Measurements from ENCODE around the gene RAI14.
"Not testable (repeated sequence)": the region's sequence is repeated elsewhere in the genome, so short reads cannot be mapped to it uniquely, and the experiment has no call there.

RAI14 gene

GRCh38 chr5:34759213-34759612 is 103.1 kb downstream of the RAI14 start:
- H3K27me3 Mint-ChIP-seq (ENCODE audit: low read depth); H3K9me3 Mint-ChIP-seq; H3K4me3 Mint-ChIP-seq; H3K36me3 Mint-ChIP-seq (ENCODE audit: low read depth); H3K4me1 Mint-ChIP-seq (ENCODE audit: low read depth); H3K27ac Mint-ChIP-seq: not testable (repeated sequence)

GRCh38 chr5:34765662-34766061 is 109.5 kb downstream of the RAI14 start:
- Mint-ChIP-seq H3K4me3 (no peak overlapping the region), H3K4me1 (ENCODE audit: low read depth) (no peaks in the 10 kb centered on the region), H3K36me3 (ENCODE audit: low read depth) (no peaks in the 10 kb centered on the region), H3K27ac (no peak overlapping the region), H3K27me3 (ENCODE audit: low read depth) (no peaks in the 10 kb centered on the region), H3K9me3 (no peaks in the 10 kb centered on the region)

GRCh38 chr5:34767180-34767579 is 111.1 kb downstream of the RAI14 start:
- H3K27ac Mint-ChIP-seq, result no peak overlapping the region
- H3K9me3 Mint-ChIP-seq, result no peaks in the 10 kb centered on the region
- no peaks in the 10 kb centered on the region for H3K4me1 Mint-ChIP-seq (ENCODE audit: low read depth)
- no peak overlapping the region for H3K4me3 Mint-ChIP-seq
- H3K27me3 Mint-ChIP-seq (ENCODE audit: low read depth), result no peaks in the 10 kb centered on the region
- no peaks in the 10 kb centered on the region for H3K36me3 Mint-ChIP-seq (ENCODE audit: low read depth)

GRCh38 chr5:34770486-34770885 is 114.4 kb downstream of the RAI14 start:
- Mint-ChIP-seq H3K36me3 (ENCODE audit: low read depth) (no peaks in the 10 kb centered on the region), H3K9me3 (peaks cover 8% of the 10 kb centered on the region), H3K27me3 (ENCODE audit: low read depth) (peaks cover 4% of the 10 kb centered on the region), H3K27ac (no peak overlapping the region), H3K4me3 (no peak overlapping the region), H3K4me1 (ENCODE audit: low read depth) (no peaks in the 10 kb centered on the region)

- Mint-ChIP-seq H3K36me3 (ENCODE audit: low read depth) (no peaks in the 10 kb centered on the region), H3K4me3 (no peak overlapping the region), H3K27ac (no peak overlapping the region), H3K4me1 (ENCODE audit: low read depth) (no peaks in the 10 kb centered on the region), H3K27me3 (ENCODE audit: low read depth) (peaks cover 4% of the 10 kb centered on the region), H3K9me3 (peaks cover 11% of the 10 kb centered on the region)
Observed at GRCh38 chr5:34771076-34771475, 114.9 kb downstream of the RAI14 start.

GRCh38 chr5:34772267-34773098 is 116.4 kb downstream of the RAI14 start:
- Mint-ChIP-seq H3K36me3 (ENCODE audit: low read depth) (no peaks in the 10 kb centered on the region), H3K4me3 (no peak overlapping the region), H3K27ac (no peak overlapping the region), H3K27me3 (ENCODE audit: low read depth) (peaks cover 4% of the 10 kb centered on the region), H3K9me3 (peaks cover 11% of the 10 kb centered on the region), H3K4me1 (ENCODE audit: low read depth) (no peaks in the 10 kb centered on the region)

GRCh38 chr5:34774139-34774538 is 118.0 kb downstream of the RAI14 start:
- Mint-ChIP-seq H3K4me3 (no peak overlapping the region), H3K36me3 (ENCODE audit: low read depth) (no peaks in the 10 kb centered on the region), H3K27ac (no peak overlapping the region), H3K4me1 (ENCODE audit: low read depth) (no peaks in the 10 kb centered on the region), H3K27me3 (ENCODE audit: low read depth) (peaks cover 4% of the 10 kb centered on the region), H3K9me3 (peaks cover 11% of the 10 kb centered on the region)

GRCh38 chr5:34774678-34775077 is 118.5 kb downstream of the RAI14 start:
- peaks cover 15% of the 10 kb centered on the region for H3K9me3 Mint-ChIP-seq
- H3K4me3 Mint-ChIP-seq; H3K36me3 Mint-ChIP-seq (ENCODE audit: low read depth); H3K27me3 Mint-ChIP-seq (ENCODE audit: low read depth); H3K4me1 Mint-ChIP-seq (ENCODE audit: low read depth); H3K27ac Mint-ChIP-seq: not testable (repeated sequence)

- H3K27me3 Mint-ChIP-seq (ENCODE audit: low read depth), result peaks cover 4% of the 10 kb centered on the region
- peaks cover 17% of the 10 kb centered on the region for H3K9me3 Mint-ChIP-seq
- H3K4me1 Mint-ChIP-seq (ENCODE audit: low read depth), result no peaks in the 10 kb centered on the region
- H3K4me3 Mint-ChIP-seq, result no peak overlapping the region
- H3K27ac Mint-ChIP-seq, result no peak overlapping the region
- H3K36me3 Mint-ChIP-seq (ENCODE audit: low read depth), result no peaks in the 10 kb centered on the region
Observed at GRCh38 chr5:34775886-34776285, 119.8 kb downstream of the RAI14 start.

GRCh38 chr5:34778091-34778850 is 122.1 kb downstream of the RAI14 start:
- Mint-ChIP-seq H3K36me3 (ENCODE audit: low read depth) (no peaks in the 10 kb centered on the region), H3K27ac (no peak overlapping the region), H3K4me3 (no peak overlapping the region), H3K27me3 (ENCODE audit: low read depth) (peaks cover 4% of the 10 kb centered on the region), H3K4me1 (ENCODE audit: low read depth) (no peaks in the 10 kb centered on the region), H3K9me3 (peaks cover 29% of the 10 kb centered on the region)

GRCh38 chr5:34783892-34784291 is 127.8 kb downstream of the RAI14 start:
- H3K27me3 Mint-ChIP-seq (ENCODE audit: low read depth); H3K4me1 Mint-ChIP-seq (ENCODE audit: low read depth); H3K36me3 Mint-ChIP-seq (ENCODE audit: low read depth); H3K27ac Mint-ChIP-seq; H3K4me3 Mint-ChIP-seq: not testable (repeated sequence)
- peaks cover 22% of the 10 kb centered on the region for H3K9me3 Mint-ChIP-seq

GRCh38 chr5:34787035-34787434 is 130.9 kb downstream of the RAI14 start:
- no peak overlapping the region for H3K4me3 Mint-ChIP-seq
- H3K27ac Mint-ChIP-seq, result no peak overlapping the region
- H3K27me3 Mint-ChIP-seq (ENCODE audit: low read depth), result no peaks in the 10 kb centered on the region

GRCh38 chr5:34789021-34789531 is 132.9 kb downstream of the RAI14 start:
- no peak overlapping the region for H3K27ac Mint-ChIP-seq
- no peaks in the 10 kb centered on the region for H3K4me1 Mint-ChIP-seq (ENCODE audit: low read depth)
- H3K27me3 Mint-ChIP-seq (ENCODE audit: low read depth), result no peaks in the 10 kb centered on the region
- H3K9me3 Mint-ChIP-seq, result peaks cover 4% of the 10 kb centered on the region
- H3K36me3 Mint-ChIP-seq (ENCODE audit: low read depth), result no peaks in the 10 kb centered on the region
- no peak overlapping the region for H3K4me3 Mint-ChIP-seq

More at GRCh38 chr5:34787035-34787434, 130.9 kb downstream of the RAI14 start:
- Mint-ChIP-seq H3K4me1 (ENCODE audit: low read depth) (no peaks in the 10 kb centered on the region), H3K36me3 (ENCODE audit: low read depth) (no peaks in the 10 kb centered on the region), H3K9me3 (peaks cover 13% of the 10 kb centered on the region)

- H3K27me3 Mint-ChIP-seq (ENCODE audit: low read depth), result no peaks in the 10 kb centered on the region
- H3K36me3 Mint-ChIP-seq (ENCODE audit: low read depth), result no peaks in the 10 kb centered on the region
- peaks cover 4% of the 10 kb centered on the region for H3K9me3 Mint-ChIP-seq
- H3K27ac Mint-ChIP-seq, result no peak overlapping the region
- H3K4me1 Mint-ChIP-seq (ENCODE audit: low read depth), result no peaks in the 10 kb centered on the region
- H3K4me3 Mint-ChIP-seq, result no peak overlapping the region
Observed at GRCh38 chr5:34789639-34790038, 133.5 kb downstream of the RAI14 start.

GRCh38 chr5:34790069-34790468 is 133.9 kb downstream of the RAI14 start:
- Mint-ChIP-seq H3K36me3 (ENCODE audit: low read depth) (no peaks in the 10 kb centered on the region), H3K9me3 (peaks cover 4% of the 10 kb centered on the region), H3K27ac (no peak overlapping the region), H3K4me3 (no peak overlapping the region), H3K27me3 (ENCODE audit: low read depth) (no peaks in the 10 kb centered on the region), H3K4me1 (ENCODE audit: low read depth) (no peaks in the 10 kb centered on the region)
